KMS-11 (cell line): ENCODE data around the gene ATP6V0D1.

ENCODE experiments used
- H2AFZ ChIP-seq: fragments of 200-600 bp; sonication (generic); 2 replicates; pipeline ENCODE4 v1.6.1; 2016; ENCODE audit warnings: antibody characterized with exemption, mixed run types, low read depth
- H3K27ac ChIP-seq: fragments of 200-600 bp; sonication (generic); 2 replicates; pipeline ENCODE4 v1.6.1; 2016; ENCODE audit warnings: mild to moderate bottlenecking, mixed run types
- H3K27me3 ChIP-seq: fragments of 200-600 bp; sonication (generic); 2 replicates; pipeline ENCODE4 v1.6.1; 2017; ENCODE audit warnings: mild to moderate bottlenecking, low read depth, mixed run types, moderate library complexity; ENCODE audit not compliant: insufficient read depth
- H3K36me3 ChIP-seq: fragments of 200-600 bp; sonication (generic); 2 replicates; pipeline ENCODE4 v1.6.1; 2017; ENCODE audit warnings: mild to moderate bottlenecking, mixed run types; ENCODE audit not compliant: insufficient read depth
- H3K4me1 ChIP-seq: fragments of 200-600 bp; sonication (generic); 2 replicates; pipeline ENCODE4 v1.6.1; 2016; ENCODE audit warnings: mild to moderate bottlenecking, low read depth, mixed run types; ENCODE audit not compliant: poor library complexity, severe bottlenecking
- H3K4me2 ChIP-seq: fragments of 200-600 bp; sonication (generic); 2 replicates; pipeline ENCODE4 v1.7.0; 2016; ENCODE audit warnings: mild to moderate bottlenecking, mixed run types
- H3K4me3 ChIP-seq: fragments of 200-600 bp; sonication (generic); IDR thresholded peaks from 2 replicates; pipeline ENCODE4 v1.6.1; 2017; ENCODE audit warnings: low read depth, low read length, mixed read lengths; ENCODE audit not compliant: insufficient read depth
- H3K79me2 ChIP-seq: fragments of 200-600 bp; sonication (generic); 2 replicates; pipeline ENCODE4 v1.6.1; 2016; ENCODE audit warnings: low read depth, mixed run types; ENCODE audit not compliant: insufficient read depth
- H3K9ac ChIP-seq: fragments of 200-600 bp; sonication (generic); 2 replicates; pipeline ENCODE4 v1.6.1; 2016; ENCODE audit warnings: mild to moderate bottlenecking, mixed run types
- H4K20me1 ChIP-seq: fragments of 200-600 bp; sonication (generic); 2 replicates; pipeline ENCODE4 v1.6.1; 2016; ENCODE audit warnings: mild to moderate bottlenecking, mixed run types; ENCODE audit not compliant: insufficient read depth
- TF ChIP-seq, protein P1 (sequence below): fragments of 200-600 bp; sonication (generic); conservative IDR thresholded peaks from 2 replicates; pipeline ENCODE4 v1.6.1; 2017; ENCODE audit warnings: low read depth, mild to moderate bottlenecking, antibody characterized with exemption, low read length, moderate library complexity, mixed read lengths

ATP6V0D1 gene

DNA sequence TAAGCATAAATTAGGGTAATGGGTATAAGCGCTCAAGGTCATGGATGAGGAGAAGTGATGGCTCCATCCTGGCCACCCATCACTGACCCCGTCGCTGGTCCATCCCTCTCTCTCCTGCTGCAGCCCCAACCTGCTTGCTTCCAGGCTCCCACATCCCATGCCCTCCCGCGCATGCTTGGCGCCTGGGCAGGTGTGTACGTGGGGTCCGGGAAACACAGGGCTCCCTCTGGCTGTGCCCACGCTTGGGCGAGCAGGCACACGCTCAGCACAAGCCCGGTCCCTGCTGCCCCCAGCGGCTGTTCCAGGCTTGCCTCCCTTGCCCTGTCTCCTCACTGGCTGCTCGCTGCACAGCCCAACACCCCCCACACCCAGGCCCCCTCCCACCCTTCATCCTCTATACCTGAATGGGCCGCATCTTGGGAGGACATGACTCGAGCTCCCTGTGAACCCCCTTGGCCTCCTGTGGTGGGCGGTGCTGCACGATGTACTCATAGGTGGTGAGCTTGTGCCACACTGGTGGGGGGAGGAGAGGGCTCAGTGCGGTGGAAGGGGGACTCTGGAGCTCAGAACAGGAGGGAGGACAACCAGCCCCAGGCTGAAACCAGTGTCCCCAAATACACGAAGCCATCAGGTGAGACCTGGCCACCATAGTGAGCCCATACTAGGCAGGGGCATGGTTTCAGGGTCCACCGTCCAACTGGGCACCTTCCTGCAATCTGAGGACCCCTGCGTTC is 83.0 kb downstream of the ATP6V0D1 start:
- no peaks in the 10 kb centered on the region for H4K20me1 ChIP-seq
- H3K36me3 ChIP-seq, result no peaks in the 10 kb centered on the region
- no peaks in the 10 kb centered on the region; the same call in 1 of the 2 replicates for H3K27me3 ChIP-seq
- no peaks in the 10 kb centered on the region for H3K79me2 ChIP-seq
- no peak overlapping the region for H3K9ac ChIP-seq
- H2AFZ ChIP-seq, result no peak overlapping the region
- peaks cover 18% of the 10 kb centered on the region for H3K4me1 ChIP-seq
- no peak overlapping the region for H3K27ac ChIP-seq
- TF ChIP-seq, protein P1, sequence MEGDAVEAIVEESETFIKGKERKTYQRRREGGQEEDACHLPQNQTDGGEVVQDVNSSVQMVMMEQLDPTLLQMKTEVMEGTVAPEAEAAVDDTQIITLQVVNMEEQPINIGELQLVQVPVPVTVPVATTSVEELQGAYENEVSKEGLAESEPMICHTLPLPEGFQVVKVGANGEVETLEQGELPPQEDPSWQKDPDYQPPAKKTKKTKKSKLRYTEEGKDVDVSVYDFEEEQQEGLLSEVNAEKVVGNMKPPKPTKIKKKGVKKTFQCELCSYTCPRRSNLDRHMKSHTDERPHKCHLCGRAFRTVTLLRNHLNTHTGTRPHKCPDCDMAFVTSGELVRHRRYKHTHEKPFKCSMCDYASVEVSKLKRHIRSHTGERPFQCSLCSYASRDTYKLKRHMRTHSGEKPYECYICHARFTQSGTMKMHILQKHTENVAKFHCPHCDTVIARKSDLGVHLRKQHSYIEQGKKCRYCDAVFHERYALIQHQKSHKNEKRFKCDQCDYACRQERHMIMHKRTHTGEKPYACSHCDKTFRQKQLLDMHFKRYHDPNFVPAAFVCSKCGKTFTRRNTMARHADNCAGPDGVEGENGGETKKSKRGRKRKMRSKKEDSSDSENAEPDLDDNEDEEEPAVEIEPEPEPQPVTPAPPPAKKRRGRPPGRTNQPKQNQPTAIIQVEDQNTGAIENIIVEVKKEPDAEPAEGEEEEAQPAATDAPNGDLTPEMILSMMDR, result no peak
- no peak overlapping the region for H3K4me2 ChIP-seq
- no peak overlapping the region for H3K4me3 ChIP-seq

DNA sequence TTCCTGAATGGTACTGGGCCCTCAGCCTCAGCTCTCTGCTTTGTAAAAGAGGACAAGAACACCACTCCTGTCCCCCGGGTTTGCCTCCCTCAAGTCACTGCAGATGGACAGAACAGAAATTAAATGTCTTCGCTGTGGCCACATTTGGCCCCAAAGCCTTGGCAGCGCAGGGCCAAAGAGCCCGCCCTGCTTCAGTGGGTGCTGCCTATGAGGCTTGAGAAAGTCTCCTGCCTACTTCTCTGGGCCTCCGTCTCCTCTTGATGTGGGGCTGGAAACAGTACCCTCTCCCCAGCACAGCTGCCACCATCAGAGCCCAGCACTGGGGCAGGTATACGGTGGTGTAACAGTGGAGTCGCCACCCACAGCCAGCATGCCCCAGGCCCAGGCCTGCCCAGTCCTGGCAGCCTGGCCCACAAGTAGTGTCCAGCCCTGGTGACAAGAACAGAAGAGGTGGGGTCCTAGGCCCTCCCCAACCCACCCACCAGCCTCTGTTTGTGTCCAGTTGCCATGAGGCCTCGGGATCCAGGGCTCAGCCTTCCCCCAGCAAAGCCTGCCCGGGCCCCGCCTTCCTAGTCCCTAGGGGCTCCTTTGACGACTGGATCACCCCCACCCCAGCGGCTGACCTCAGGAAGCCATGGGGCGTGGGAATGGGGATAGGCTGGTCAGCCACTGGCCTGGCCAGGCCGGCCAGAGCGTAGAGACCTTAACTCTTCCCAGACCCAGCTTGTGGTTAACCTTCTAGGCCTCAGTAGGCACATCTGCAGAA is 83.7 kb downstream of the ATP6V0D1 start:
- Histone ChIP-seq H3K79me2 (no peaks in the 10 kb centered on the region), H3K27ac (no peak overlapping the region), H3K27me3 (no peaks in the 10 kb centered on the region; the same call in 1 of the 2 replicates), H4K20me1 (no peaks in the 10 kb centered on the region), H3K9ac (no peak overlapping the region), H3K4me2 (no peak overlapping the region), H2AFZ (no peak overlapping the region), H3K4me1 (peaks cover 18% of the 10 kb centered on the region), H3K4me3 (no peak overlapping the region), H3K36me3 (no peaks in the 10 kb centered on the region)
- TF ChIP-seq, protein P1, result no peak

DNA sequence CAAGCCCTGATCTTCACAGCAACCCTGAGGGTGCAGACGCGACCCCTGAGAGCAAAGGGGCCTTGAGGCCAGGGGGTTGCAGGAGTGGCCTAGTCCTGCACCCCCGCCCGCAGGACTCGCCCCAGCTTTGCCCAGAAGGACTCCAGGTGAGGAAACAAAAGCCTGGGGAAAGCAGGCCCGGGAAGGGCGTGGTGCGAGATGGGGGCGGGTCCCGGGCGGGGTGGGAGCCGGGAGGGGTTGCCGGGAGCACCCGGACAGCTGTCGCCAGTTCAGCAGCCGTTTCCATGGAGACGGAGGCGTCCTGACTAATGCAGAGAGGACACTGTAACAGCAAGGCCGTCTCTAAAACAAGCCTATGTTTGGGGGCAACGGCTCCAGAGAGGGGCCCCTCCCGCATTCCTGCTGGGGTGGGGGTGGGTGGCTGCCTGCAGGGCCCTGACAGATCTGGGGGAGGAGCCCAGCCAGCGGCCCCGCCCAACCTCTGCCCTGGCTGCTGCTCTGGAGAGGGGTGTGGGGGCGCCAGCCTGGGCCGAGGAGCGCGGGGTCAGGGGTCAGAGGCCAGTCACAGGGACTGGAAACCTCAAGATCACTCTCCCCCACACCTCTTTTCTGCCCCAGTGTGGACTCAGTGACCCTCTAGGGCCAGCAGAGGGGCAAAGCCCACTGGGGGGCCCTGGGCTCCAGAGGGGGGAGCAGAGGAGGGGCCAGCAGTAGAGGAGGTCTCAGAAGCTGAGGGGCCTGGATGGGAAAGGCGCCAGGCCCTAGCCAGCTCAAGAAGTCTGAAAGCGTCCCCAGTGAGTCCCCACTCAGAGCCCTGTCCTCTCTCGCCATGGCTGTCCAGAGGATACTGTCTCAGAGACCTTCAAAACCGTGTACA is 84.6 kb downstream of the ATP6V0D1 start:
- no peaks in the 10 kb centered on the region for H3K36me3 ChIP-seq
- TF ChIP-seq, protein P1, result no peak
- no peaks in the 10 kb centered on the region for H3K79me2 ChIP-seq
- peak overlapping the region; percentile 22; the same call in 1 of the 2 replicates for H2AFZ ChIP-seq
- no peak overlapping the region for H3K4me3 ChIP-seq
- peaks cover 18% of the 10 kb centered on the region for H3K4me1 ChIP-seq
- H3K27me3 ChIP-seq, result no peaks in the 10 kb centered on the region; the same call in 1 of the 2 replicates
- no peak overlapping the region for H3K9ac ChIP-seq
- no peak overlapping the region for H3K27ac ChIP-seq
- peak overlapping the region; percentile 40; the same call in 1 of the 2 replicates for H3K4me2 ChIP-seq
- no peaks in the 10 kb centered on the region for H4K20me1 ChIP-seq

DNA sequence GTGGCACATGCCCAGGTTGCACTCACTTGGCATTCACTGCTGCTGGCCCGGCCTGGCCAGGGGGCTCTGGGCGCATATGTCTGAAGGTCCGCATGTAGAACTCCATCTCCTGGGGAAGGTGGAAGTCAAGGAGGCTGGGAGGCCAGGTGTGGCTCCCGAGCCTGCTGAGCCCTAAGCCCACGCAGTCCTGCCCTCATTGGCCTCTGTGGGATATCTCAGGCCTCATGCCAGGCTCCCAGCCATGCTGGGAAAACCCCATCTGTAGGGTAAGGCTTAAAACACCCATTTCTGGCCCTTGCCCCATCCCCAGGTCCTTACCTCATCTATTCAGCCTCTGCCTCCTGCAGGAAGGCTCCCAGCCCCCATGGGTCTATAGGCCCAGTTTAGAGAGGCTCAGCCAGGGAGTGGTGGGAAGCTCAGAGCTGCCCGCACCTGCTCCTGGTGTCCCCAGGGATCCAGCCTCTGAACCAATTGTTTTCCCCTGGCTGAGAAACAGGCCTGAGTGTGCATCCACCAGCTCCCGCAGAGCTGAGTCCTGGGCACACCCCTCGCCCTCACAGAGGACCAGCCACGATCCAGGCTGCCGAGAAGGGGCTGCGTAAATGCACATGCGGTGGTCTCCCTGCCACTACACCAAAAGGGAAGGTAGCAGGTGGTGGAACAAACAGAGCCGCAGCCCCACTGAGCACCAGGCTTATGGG is 85.3 kb downstream of the ATP6V0D1 start:
- TF ChIP-seq, protein P1, result no peak
- peak overlapping the region; percentile 22; the same call in 1 of the 2 replicates for H2AFZ ChIP-seq
- no peaks in the 10 kb centered on the region for H3K36me3 ChIP-seq
- peaks cover 18% of the 10 kb centered on the region for H3K4me1 ChIP-seq
- H3K27me3 ChIP-seq, result no peaks in the 10 kb centered on the region; the same call in 1 of the 2 replicates
- H3K9ac ChIP-seq, result no peak overlapping the region
- peak overlapping the region; percentile 40; the same call in 1 of the 2 replicates for H3K4me2 ChIP-seq
- no peaks in the 10 kb centered on the region for H3K79me2 ChIP-seq
- no peak overlapping the region for H3K27ac ChIP-seq
- H3K4me3 ChIP-seq, result no peak overlapping the region
- no peaks in the 10 kb centered on the region for H4K20me1 ChIP-seq
